ENCODE measurements around the gene SVOP. TPM values are rescaled to one million over a fixed set of nuclear protein-coding genes. Genes with fewer than 3 reads are reported as not detected.
A peak's percentile ranks its signal among the peaks of the same experiment; 100 is the strongest.
"Not testable (repeated sequence)": the region's sequence is repeated elsewhere in the genome, so short reads cannot be mapped to it uniquely, and the experiment has no call there.

The SVOP gene
- total RNA-seq, 2 experiments from 2014 or later: not detected

DNA sequence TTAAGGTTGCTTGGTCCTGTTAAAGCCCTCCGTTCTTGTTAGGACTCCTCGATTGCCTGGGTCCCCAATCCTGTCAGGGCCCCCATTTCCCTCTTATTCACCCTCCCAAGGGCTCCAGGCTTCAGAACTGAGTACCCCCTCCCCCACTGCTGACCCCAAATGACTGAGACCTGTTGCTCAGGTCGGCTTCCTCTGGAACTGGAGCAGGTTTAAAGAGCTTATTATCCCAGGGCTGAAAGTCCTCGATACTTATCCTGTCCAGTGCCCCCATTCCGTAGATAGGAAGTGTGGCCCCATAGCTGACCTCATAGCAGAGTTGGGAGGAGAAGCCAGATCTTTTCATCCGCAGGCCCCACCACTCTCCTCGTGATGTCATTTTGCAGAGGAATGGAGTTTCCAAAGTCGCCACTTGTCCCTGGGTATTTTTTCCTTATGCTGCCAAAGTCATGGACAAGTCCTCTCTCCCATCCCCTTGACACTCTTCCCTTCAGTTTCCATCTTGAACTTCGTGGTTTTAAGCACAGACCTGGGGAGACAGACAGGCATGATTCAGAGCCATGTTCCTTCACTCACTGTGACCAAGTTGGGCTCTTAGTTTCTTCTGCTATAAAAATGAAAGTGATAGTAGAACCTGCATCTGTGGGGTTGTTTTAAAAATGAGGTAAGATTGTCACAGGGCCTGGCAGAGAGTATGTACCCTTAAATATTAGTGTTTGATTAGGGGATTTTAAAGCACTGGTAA, 32.7 kb upstream of the SVOP start:
- Mint-ChIP-seq H3K36me3 (ENCODE audit: low read depth) (peaks cover 38% of the 10 kb centered on the region), H3K4me1 (ENCODE audit: low read depth) (peaks cover 13% of the 10 kb centered on the region), H3K9me3 (no peaks in the 10 kb centered on the region), H3K27me3 (no peaks in the 10 kb centered on the region), H3K27ac (peak overlapping the region; percentile 86), H3K4me3 (peak overlapping the region; percentile 98)
- Histone ChIP-seq H3K27ac (ENCODE audit: low read depth in 1 of 2, low read length in 2 of 2) (peak overlapping the region; percentile 87), H3K36me3 (ENCODE audit: insufficient read depth, low read length) (peaks cover 6% of the 10 kb centered on the region), H3K4me1 (ENCODE audit: insufficient read depth, low read length) (peaks cover 23% of the 10 kb centered on the region), H3K4me3 (ENCODE audit: low read length) (peak overlapping the region; percentile 92), H3K27me3 (ENCODE audit: control insufficient read depth in 1 of 2, insufficient read depth in 2 of 2, low read length in 2 of 2) (no peaks in the 10 kb centered on the region), H3K9me3 (ENCODE audit: control insufficient read depth in 1 of 2, insufficient read depth in 1 of 2, low read length in 2 of 2) (no peaks in the 10 kb centered on the region)
- CTCF ChIA-PET: interaction anchor here (3.8 kb wide), 1 partner anchor 40 kb away, joined by 31 read pairs; the partner anchor contains the start of gene ALKBH2
- no peak for TF ChIP-seq CTCF (IDR thresholded peaks at IDR 0.05)
- POLR2A ChIA-PET: interaction anchor here (0.9 to 2.8 kb wide), 6 partner anchors 8 to 492 kb away, joined by 3 to 13 read pairs (median 6); partner anchors contain the start of genes ISCU and SSH1
- ATAC-seq (ENCODE audit: poor library complexity) (peak; percentile 62), DNase-seq (peak in 7 of 14 experiments; percentile 8 to 81 (median 43))
- intact Hi-C loops (cut with DNase I, micrococcal nuclease): loop anchor here (1.0 to 10.0 kb wide), 12 partner anchors 39 to 1369 kb away; partner anchors contain the start of genes ALKBH2 (in 2 of the 2), SART3 (in 2 of the 2), C12orf76 (in 1 of the 2) and FAM222A (in 1 of the 2)

- Histone ChIP-seq H3K27me3 (ENCODE audit: control insufficient read depth in 1 of 2, insufficient read depth in 2 of 2, low read length in 2 of 2) (no peaks in the 10 kb centered on the region), H3K27ac (ENCODE audit: low read depth in 1 of 2, low read length in 2 of 2) (peak within 1 kb of the TSS; percentile 87), H3K4me3 (ENCODE audit: low read length) (peak within 1 kb of the TSS; percentile 92), H3K9me3 (ENCODE audit: control insufficient read depth in 1 of 2, insufficient read depth in 1 of 2, low read length in 2 of 2) (no peaks in the 10 kb centered on the region), H3K4me1 (ENCODE audit: insufficient read depth, low read length) (peaks cover 23% of the 10 kb centered on the region), H3K36me3 (ENCODE audit: insufficient read depth, low read length) (peaks cover under 1% of the 10 kb centered on the region)
- ChIA-PET POLR2A (interaction anchor here (0.6 to 2.8 kb wide), 11 partner anchors 11 to 1666 kb away, joined by 3 to 13 read pairs (median 4); partner anchors contain the start of genes ALKBH2, ISCU, KCTD10 and SSH1), CTCF (interaction anchor here (3.8 kb wide), 1 partner anchor 41 kb away, joined by 31 read pairs; the partner anchor contains the start of gene ALKBH2)
- peak; percentile 77 for ATAC-seq (ENCODE audit: poor library complexity)
- peak within 1 kb of the TSS; percentile 86 for H3K27ac Mint-ChIP-seq
- H3K4me1 Mint-ChIP-seq (ENCODE audit: low read depth): peaks cover 13% of the 10 kb centered on the region
- TF ChIP-seq CTCF (IDR thresholded peaks at IDR 0.05): no peak
- DNase-seq: peak; percentile 75 to 93 (median 81)
- H3K9me3 Mint-ChIP-seq: no peaks in the 10 kb centered on the region
- intact Hi-C loops (cut with DNase I, micrococcal nuclease): loop anchor here (1.0 to 10.0 kb wide), 13 partner anchors 40 to 1368 kb away; partner anchors contain the start of genes ALKBH2 (in 2 of the 2), PWP1 (in 2 of the 2), SART3 (in 2 of the 2) and C12orf76 (in 1 of the 2)
- no peaks in the 10 kb centered on the region for H3K27me3 Mint-ChIP-seq
- H3K36me3 Mint-ChIP-seq (ENCODE audit: low read depth): peaks cover 31% of the 10 kb centered on the region
- H3K4me3 Mint-ChIP-seq: peak within 1 kb of the TSS; percentile 98
Observed at GRCh38 chr12:109052414-109053323, 31.8 kb upstream of the SVOP start, which contains the start of gene USP30. TSS of gene USP30 (plus strand) at chr12:109052576. CDS start at chr12:109052679, 103 bp downstream.

DNA sequence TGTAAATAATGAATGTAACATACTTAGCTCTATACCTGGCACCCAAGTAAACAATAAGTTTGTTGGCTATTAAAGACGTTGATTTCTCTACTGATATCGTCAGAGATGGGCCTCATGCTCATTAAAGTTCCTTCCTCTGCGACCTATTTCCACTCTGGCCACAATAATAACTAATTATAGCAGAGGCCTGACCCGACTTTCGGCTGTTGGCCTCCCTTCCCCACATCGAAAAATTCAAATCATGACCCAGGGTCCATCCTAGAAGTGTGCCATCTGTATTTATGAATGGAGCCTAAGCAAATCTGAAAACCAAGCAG, 31.2 kb upstream of the SVOP start:
- H3K9me3 ChIP-seq (ENCODE audit: control insufficient read depth in 1 of 2, insufficient read depth in 1 of 2, low read length in 2 of 2): no peaks in the 10 kb centered on the region
- H3K27ac ChIP-seq (ENCODE audit: low read depth in 1 of 2, low read length in 2 of 2): peak overlapping the region; percentile 87
- peak overlapping the region; percentile 98 for H3K4me3 Mint-ChIP-seq
- H3K9me3 Mint-ChIP-seq: no peaks in the 10 kb centered on the region
- H3K4me1 ChIP-seq (ENCODE audit: insufficient read depth, low read length): peaks cover 23% of the 10 kb centered on the region
- TF ChIP-seq CTCF (IDR thresholded peaks at IDR 0.05): no peak
- no peaks in the 10 kb centered on the region for H3K27me3 ChIP-seq (ENCODE audit: control insufficient read depth in 1 of 2, insufficient read depth in 2 of 2, low read length in 2 of 2)
- H3K27ac Mint-ChIP-seq: peak overlapping the region; percentile 86
- no peak for ATAC-seq (ENCODE audit: poor library complexity)
- no peak for DNase-seq
- peak overlapping the region; percentile 92 for H3K4me3 ChIP-seq (ENCODE audit: low read length)
- peaks cover 26% of the 10 kb centered on the region for H3K36me3 Mint-ChIP-seq (ENCODE audit: low read depth)
- intact Hi-C loops (cut with DNase I, micrococcal nuclease): loop anchor here (1.0 to 10.0 kb wide), 12 partner anchors 41 to 1367 kb away; partner anchors contain the start of genes PWP1 (in 2 of the 2), SART3 (in 2 of the 2), ALKBH2 (in 1 of the 2) and C12orf76 (in 1 of the 2)
- H3K36me3 ChIP-seq (ENCODE audit: insufficient read depth, low read length): no peaks in the 10 kb centered on the region
- H3K4me1 Mint-ChIP-seq (ENCODE audit: low read depth): peaks cover 13% of the 10 kb centered on the region
- POLR2A ChIA-PET: interaction anchor here (0.6 to 2.8 kb wide), 11 partner anchors 10 to 1665 kb away, joined by 3 to 13 read pairs (median 4); partner anchors contain the start of genes ALKBH2, ISCU, KCTD10 and SSH1
- no peaks in the 10 kb centered on the region for H3K27me3 Mint-ChIP-seq
- CTCF ChIA-PET: interaction anchor here (3.8 kb wide), 1 partner anchor 41 kb away, joined by 31 read pairs; the partner anchor contains the start of gene ALKBH2

- POLR2A ChIA-PET; ATAC-seq (ENCODE audit: poor library complexity); H3K4me3 ChIP-seq (ENCODE audit: low read length); H3K9me3 ChIP-seq (ENCODE audit: control insufficient read depth in 1 of 2, insufficient read depth in 1 of 2, low read length in 2 of 2); H3K27me3 ChIP-seq (ENCODE audit: control insufficient read depth in 1 of 2, insufficient read depth in 2 of 2, low read length in 2 of 2); DNase-seq; H3K27ac Mint-ChIP-seq; CTCF ChIA-PET; H3K27ac ChIP-seq (ENCODE audit: low read depth in 1 of 2, low read length in 2 of 2); H3K9me3 Mint-ChIP-seq; H3K36me3 ChIP-seq (ENCODE audit: insufficient read depth, low read length); H3K27me3 Mint-ChIP-seq; H3K4me3 Mint-ChIP-seq: not testable (repeated sequence)
- peaks cover 23% of the 10 kb centered on the region for H3K4me1 ChIP-seq (ENCODE audit: insufficient read depth, low read length)
- Mint-ChIP-seq H3K4me1 (ENCODE audit: low read depth) (peaks cover 13% of the 10 kb centered on the region), H3K36me3 (ENCODE audit: low read depth) (peaks cover 17% of the 10 kb centered on the region)
- intact Hi-C loops (cut with DNase I, micrococcal nuclease): loop anchor here (5.0 to 10.0 kb wide), 10 partner anchors 103 to 1365 kb away; partner anchors contain the start of genes C12orf76 (in 1 of the 2), FAM222A (in 1 of the 2), FICD (in 1 of the 2) and ISCU (in 1 of the 2)
Observed at GRCh38 chr12:109049794-109050193, 28.9 kb upstream of the SVOP start.
